ENCODE measurements around the gene C1QA. TPM values are rescaled to one million over a fixed set of nuclear protein-coding genes. Genes with fewer than 3 reads are reported as not detected.

C1QA gene
- total RNA-seq, 4 donors from 2014 or later: 38.9 to 120 (median 65.3) TPM

GRCh38 chr1:22651941-22652856, 15.8 kb downstream of the C1QA start:
- TF ChIP-seq POLR2A (IDR thresholded peaks at IDR 0.05): no peak
- TF ChIP-seq CTCF (IDR thresholded peaks at IDR 0.05): no peak
- no peak overlapping the region for H3K27ac ChIP-seq
- 70 to 81% methylated on average over 15 of the region's 15 CpGs for WGBS, 2 donors
- no peak overlapping the region for H3K4me3 ChIP-seq (replicated peaks in 1 of 3)
- DNase-seq: no peak
- H3K36me3 ChIP-seq: no peaks in the 10 kb centered on the region
- no peaks in the 10 kb centered on the region for H3K9me3 ChIP-seq
- no peaks in the 10 kb centered on the region for H3K27me3 ChIP-seq
- intact Hi-C loops (cut with DNase I): no loop called here
- no peaks in the 10 kb centered on the region for H3K4me1 ChIP-seq

- WGBS, 2 donors: 81 to 86% methylated on average over 13 of the region's 13 CpGs
- peak in 1 of 2 donors; percentile 18 for DNase-seq
- Histone ChIP-seq H3K27me3 (no peaks in the 10 kb centered on the region), H3K4me1 (no peaks in the 10 kb centered on the region), H3K36me3 (no peaks in the 10 kb centered on the region), H3K9me3 (no peaks in the 10 kb centered on the region), H3K4me3 (replicated peaks in 1 of 3) (no peak within 1 kb of the TSS), H3K27ac (no peak within 1 kb of the TSS)
- TF ChIP-seq POLR2A (IDR thresholded peaks at IDR 0.05) (no peak), CTCF (IDR thresholded peaks at IDR 0.05) (no peak)
- intact Hi-C loops (cut with DNase I): no loop called here
Observed at GRCh38 chr1:22652881-22653316, 16.5 kb downstream of the C1QA start, which contains the start of gene C1QB. Gene C1QB (plus strand): TSS chr1:22653236. CDS start chr1:22659463, 6,227 bp downstream.

GRCh38 chr1:22654692-22655091, 18.3 kb downstream of the C1QA start:
- H3K27me3 ChIP-seq: no peaks in the 10 kb centered on the region
- WGBS, 2 donors: 61 to 66% methylated on average over 5 of the region's 5 CpGs

GRCh38 chr1:22658385-22659163, 22.1 kb downstream of the C1QA start:
- Histone ChIP-seq H3K27ac (no peak overlapping the region), H3K36me3 (no peaks in the 10 kb centered on the region), H3K9me3 (no peaks in the 10 kb centered on the region), H3K4me3 (replicated peaks in 1 of 3) (no peak overlapping the region), H3K4me1 (no peaks in the 10 kb centered on the region), H3K27me3 (no peaks in the 10 kb centered on the region)
- intact Hi-C loops (cut with DNase I): no loop called here
- 51 to 54% methylated on average over 3 of the region's 3 CpGs for WGBS, 2 donors
- TF ChIP-seq POLR2A (IDR thresholded peaks at IDR 0.05) (no peak), CTCF (IDR thresholded peaks at IDR 0.05) (no peak)
- DNase-seq: no peak

More at GRCh38 chr1:22654692-22655091, 18.3 kb downstream of the C1QA start:
- no peak overlapping the region for H3K27ac ChIP-seq
- H3K36me3 ChIP-seq: no peaks in the 10 kb centered on the region
- no peak for DNase-seq
- intact Hi-C loops (cut with DNase I): no loop called here
- no peak overlapping the region for H3K4me3 ChIP-seq (replicated peaks in 1 of 3)
- TF ChIP-seq CTCF (IDR thresholded peaks at IDR 0.05): no peak
- TF ChIP-seq POLR2A (IDR thresholded peaks at IDR 0.05): no peak
- no peaks in the 10 kb centered on the region for H3K4me1 ChIP-seq
- H3K9me3 ChIP-seq: no peaks in the 10 kb centered on the region
